Activated naive CD8-positive, alpha-beta T cell (primary cell): ENCODE measurements around the gene ROBO3.

Source experiments
- H3K27ac Mint-ChIP-seq: one replicate; pipeline ENCODE4 v1.8.0; 2021; ENCODE audit warnings: mixed read lengths
- H3K27me3 Mint-ChIP-seq: one replicate; pipeline ENCODE4 v1.8.0; 2021; ENCODE audit warnings: mixed read lengths
- H3K36me3 Mint-ChIP-seq: one replicate; pipeline ENCODE4 v1.8.0; 2021; ENCODE audit warnings: mixed read lengths
- H3K4me1 Mint-ChIP-seq: one replicate; pipeline ENCODE4 v1.8.0; 2021; ENCODE audit warnings: low read depth, mixed read lengths
- H3K4me3 Mint-ChIP-seq: one replicate; pipeline ENCODE4 v1.8.0; 2021; ENCODE audit warnings: mild to moderate bottlenecking, mixed read lengths
- H3K9me3 Mint-ChIP-seq: one replicate; pipeline ENCODE4 v1.8.0; 2021; ENCODE audit warnings: low read depth, mixed read lengths

ROBO3 gene

DNA sequence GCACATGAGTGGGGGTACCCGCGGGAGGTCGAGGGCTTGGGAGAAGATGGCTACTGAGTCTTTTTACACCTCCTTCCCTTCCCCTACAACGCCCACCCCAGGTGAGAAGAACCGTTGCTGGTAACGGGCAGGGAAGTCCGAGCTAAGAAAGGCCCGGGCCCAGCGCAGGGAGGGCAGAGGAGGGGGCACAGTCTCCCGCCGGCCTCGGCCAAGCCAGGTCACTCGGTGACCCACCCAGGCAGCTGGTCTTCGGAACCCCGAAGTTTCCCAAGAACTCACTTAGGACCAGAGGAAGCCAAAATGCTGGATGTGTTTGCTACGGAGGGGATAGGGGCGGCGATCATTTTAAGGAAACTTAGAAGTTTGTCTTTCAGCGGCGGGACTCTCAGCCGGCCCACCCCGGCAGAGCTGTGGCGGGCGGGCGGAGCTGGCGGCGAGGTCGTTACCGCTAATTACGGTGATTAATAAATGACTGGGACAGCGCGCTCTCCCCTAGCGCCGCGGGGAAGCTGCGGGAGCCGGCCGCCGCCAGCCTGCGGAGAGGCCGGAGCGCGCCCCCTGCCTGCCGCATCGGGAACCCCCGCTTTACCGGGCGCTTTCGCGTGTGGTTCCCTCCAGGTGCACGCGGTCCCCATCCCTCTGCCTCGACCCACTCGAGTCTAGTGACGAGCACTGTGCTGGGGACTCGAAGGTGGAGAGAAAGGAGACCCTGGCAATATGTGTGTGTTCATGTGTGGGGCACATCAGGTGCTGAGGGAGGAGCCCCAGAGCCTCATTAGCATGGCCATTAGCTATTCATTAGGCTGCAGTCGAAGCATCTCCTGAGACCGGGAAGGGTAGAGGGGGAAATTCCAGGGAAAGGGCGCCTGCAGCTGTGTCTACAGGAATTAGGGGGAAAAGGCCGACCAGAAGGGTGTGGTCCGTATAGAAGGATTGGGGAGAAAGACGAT is 945 bp downstream of the ROBO3 start:
- Mint-ChIP-seq H3K27me3 (peaks cover 57% of the 10 kb centered on the region), H3K9me3 (no peaks in the 10 kb centered on the region), H3K36me3 (no peaks in the 10 kb centered on the region), H3K4me1 (peaks cover 42% of the 10 kb centered on the region), H3K4me3 (peak overlapping the region; percentile 20), H3K27ac (no peak overlapping the region)

- Mint-ChIP-seq H3K4me3 (peak overlapping the region; percentile 52), H3K27ac (no peak overlapping the region), H3K4me1 (peaks cover 41% of the 10 kb centered on the region), H3K9me3 (no peaks in the 10 kb centered on the region), H3K27me3 (peaks cover 52% of the 10 kb centered on the region), H3K36me3 (no peaks in the 10 kb centered on the region)
Observed at GRCh38 chr11:124867700-124868099, 2.5 kb downstream of the ROBO3 start.

DNA sequence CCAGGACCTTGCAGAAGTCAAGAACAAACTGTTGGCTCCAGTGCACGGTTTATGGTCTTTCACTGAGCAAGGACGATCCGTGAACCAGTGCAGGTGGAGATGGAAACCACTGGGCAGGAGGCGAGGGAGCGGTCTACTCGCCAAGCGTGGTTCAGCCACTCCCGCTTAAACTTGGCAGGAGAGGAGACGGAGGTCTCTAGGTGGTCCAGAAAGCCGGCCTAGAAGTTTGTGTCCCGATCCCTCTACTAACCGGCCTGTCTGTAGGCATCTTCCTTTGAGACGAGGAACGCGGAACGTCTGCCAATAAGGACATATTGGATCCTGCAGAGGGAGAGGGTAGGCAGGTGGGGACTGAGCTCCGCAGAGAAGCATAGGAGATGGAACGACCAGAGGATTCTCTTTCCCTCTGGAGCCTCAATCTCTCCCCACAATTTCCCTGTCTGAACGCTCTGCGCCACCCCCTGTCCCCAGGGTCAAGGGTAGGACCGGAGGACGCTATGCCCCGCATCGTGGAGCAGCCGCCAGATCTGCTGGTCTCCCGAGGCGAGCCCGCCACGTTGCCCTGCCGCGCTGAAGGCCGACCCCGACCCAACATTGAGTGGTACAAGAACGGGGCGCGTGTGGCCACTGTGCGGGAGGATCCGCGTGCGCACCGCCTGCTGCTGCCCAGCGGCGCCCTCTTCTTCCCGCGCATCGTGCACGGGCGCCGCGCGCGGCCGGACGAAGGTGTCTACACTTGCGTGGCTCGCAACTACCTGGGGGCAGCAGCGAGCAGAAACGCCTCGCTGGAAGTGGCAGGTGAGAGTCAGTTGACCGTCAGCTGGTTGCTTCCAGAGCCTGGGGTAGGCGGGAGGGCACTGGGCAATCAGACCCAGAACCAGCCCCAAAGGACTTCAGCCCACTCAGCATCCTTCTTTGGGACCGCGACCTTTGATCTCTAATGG is 3.4 kb downstream of the ROBO3 start:
- Mint-ChIP-seq H3K27ac (no peak overlapping the region), H3K27me3 (peaks cover 52% of the 10 kb centered on the region), H3K4me3 (peak overlapping the region; percentile 52), H3K4me1 (peaks cover 33% of the 10 kb centered on the region), H3K36me3 (no peaks in the 10 kb centered on the region), H3K9me3 (no peaks in the 10 kb centered on the region)

- H3K27ac Mint-ChIP-seq, result no peak overlapping the region
- no peaks in the 10 kb centered on the region for H3K36me3 Mint-ChIP-seq
- peaks cover 29% of the 10 kb centered on the region for H3K4me1 Mint-ChIP-seq
- peak overlapping the region; percentile 52 for H3K4me3 Mint-ChIP-seq
- peaks cover 53% of the 10 kb centered on the region for H3K27me3 Mint-ChIP-seq
- H3K9me3 Mint-ChIP-seq, result no peaks in the 10 kb centered on the region
Observed at GRCh38 chr11:124869331-124869730, 4.1 kb downstream of the ROBO3 start.

DNA sequence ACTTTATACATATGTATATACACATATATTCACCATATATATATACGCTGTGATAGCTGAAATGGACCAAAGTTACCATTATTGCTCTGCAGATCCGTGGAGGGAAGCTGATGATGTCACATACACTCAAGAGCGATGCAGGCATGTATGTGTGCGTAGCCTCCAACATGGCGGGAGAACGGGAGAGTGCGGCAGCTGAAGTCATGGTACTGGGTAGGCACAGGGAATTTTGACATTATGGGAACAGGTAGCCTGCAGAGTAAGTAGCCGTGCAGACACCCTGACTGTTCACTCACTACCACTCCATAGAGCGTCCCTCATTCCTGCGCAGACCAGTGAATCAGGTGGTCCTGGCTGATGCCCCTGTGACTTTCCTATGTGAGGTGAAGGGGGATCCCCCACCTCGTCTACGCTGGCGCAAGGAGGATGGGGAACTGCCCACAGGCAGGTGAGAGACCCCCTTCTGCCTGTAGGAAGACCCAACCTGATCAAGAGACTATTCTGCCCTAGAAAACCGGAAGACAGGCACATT is 4.7 kb downstream of the ROBO3 start:
- Mint-ChIP-seq H3K4me1 (peaks cover 29% of the 10 kb centered on the region), H3K27me3 (peaks cover 53% of the 10 kb centered on the region), H3K4me3 (no peak overlapping the region), H3K27ac (no peak overlapping the region), H3K36me3 (no peaks in the 10 kb centered on the region), H3K9me3 (no peaks in the 10 kb centered on the region)

GRCh38 chr11:124870430-124870829 is 5.2 kb downstream of the ROBO3 start:
- Mint-ChIP-seq H3K9me3 (no peaks in the 10 kb centered on the region), H3K27me3 (peaks cover 54% of the 10 kb centered on the region), H3K27ac (no peak overlapping the region), H3K4me1 (peaks cover 30% of the 10 kb centered on the region), H3K36me3 (no peaks in the 10 kb centered on the region), H3K4me3 (no peak overlapping the region)

DNA sequence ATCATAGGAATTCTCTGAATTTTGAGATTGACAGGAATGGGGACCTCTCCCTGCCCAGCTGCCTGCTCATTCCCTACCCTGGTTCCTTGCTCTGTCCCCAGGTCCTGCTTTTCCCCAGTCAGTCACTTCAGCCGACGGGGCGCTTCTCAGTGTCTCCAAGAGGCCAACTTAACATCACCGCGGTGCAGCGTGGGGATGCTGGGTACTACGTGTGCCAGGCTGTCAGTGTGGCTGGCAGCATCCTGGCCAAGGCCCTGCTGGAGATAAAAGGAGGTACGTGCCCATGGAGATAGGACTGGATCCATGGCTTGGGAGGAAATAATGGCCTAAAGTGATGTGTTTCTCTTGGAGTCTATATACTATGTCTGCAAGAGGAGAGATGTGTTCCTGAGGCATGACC is 7.0 kb downstream of the ROBO3 start:
- Mint-ChIP-seq H3K27me3 (peaks cover 46% of the 10 kb centered on the region), H3K4me3 (no peak overlapping the region), H3K4me1 (peaks cover 24% of the 10 kb centered on the region), H3K27ac (no peak overlapping the region), H3K36me3 (no peaks in the 10 kb centered on the region), H3K9me3 (no peaks in the 10 kb centered on the region)

- no peaks in the 10 kb centered on the region for H3K9me3 Mint-ChIP-seq
- no peak overlapping the region for H3K27ac Mint-ChIP-seq
- peaks cover 25% of the 10 kb centered on the region for H3K4me1 Mint-ChIP-seq
- H3K27me3 Mint-ChIP-seq, result peaks cover 43% of the 10 kb centered on the region
- no peaks in the 10 kb centered on the region for H3K36me3 Mint-ChIP-seq
- H3K4me3 Mint-ChIP-seq, result no peak overlapping the region
Observed at GRCh38 chr11:124872741-124873140, 7.5 kb downstream of the ROBO3 start.

GRCh38 chr11:124873951-124874350 is 8.7 kb downstream of the ROBO3 start:
- Mint-ChIP-seq H3K36me3 (no peaks in the 10 kb centered on the region), H3K27me3 (peaks cover 33% of the 10 kb centered on the region), H3K4me1 (peaks cover 16% of the 10 kb centered on the region), H3K4me3 (no peak overlapping the region), H3K27ac (no peak overlapping the region), H3K9me3 (no peaks in the 10 kb centered on the region)

DNA sequence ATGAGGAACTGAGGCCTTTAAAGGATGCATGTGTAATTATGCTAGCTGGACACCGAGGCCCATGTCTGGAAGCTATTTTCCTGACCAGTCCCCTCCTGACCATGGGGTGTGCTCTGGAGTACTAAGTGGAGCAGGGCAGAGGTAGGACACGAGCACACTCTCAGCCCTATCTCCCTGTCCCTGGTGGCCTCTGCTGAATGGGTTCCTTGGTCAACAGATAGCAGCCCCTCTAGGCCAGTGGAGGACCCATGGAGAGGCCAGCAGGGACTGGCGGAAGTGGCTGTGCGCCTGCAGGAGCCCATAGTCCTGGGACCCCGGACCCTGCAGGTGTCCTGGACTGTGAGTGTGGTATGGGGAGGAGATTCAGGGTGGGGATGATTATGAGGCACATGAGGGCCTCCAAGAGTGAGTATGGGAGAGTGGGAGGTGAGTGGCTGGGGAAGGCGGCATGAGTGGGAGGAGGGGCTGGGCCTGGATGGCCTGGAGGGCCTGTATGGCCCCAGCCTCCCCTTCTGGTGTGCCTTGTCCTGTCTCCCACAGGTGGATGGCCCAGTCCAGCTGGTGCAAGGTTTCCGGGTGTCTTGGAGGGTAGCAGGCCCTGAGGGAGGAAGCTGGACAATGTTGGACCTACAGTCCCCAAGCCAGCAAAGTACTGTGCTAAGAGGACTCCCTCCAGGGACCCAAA is 9.5 kb downstream of the ROBO3 start:
- H3K27me3 Mint-ChIP-seq, result peaks cover 30% of the 10 kb centered on the region
- peaks cover 11% of the 10 kb centered on the region for H3K4me1 Mint-ChIP-seq
- no peaks in the 10 kb centered on the region for H3K9me3 Mint-ChIP-seq
- H3K27ac Mint-ChIP-seq, result no peak overlapping the region
- no peaks in the 10 kb centered on the region for H3K36me3 Mint-ChIP-seq
- no peak overlapping the region for H3K4me3 Mint-ChIP-seq

GRCh38 chr11:124875401-124875800 is 10.2 kb downstream of the ROBO3 start:
- Mint-ChIP-seq H3K4me3 (peak overlapping the region; percentile 80), H3K9me3 (no peaks in the 10 kb centered on the region), H3K36me3 (no peaks in the 10 kb centered on the region), H3K27me3 (peaks cover 24% of the 10 kb centered on the region), H3K27ac (peak overlapping the region; percentile 83), H3K4me1 (peaks cover 11% of the 10 kb centered on the region)

GRCh38 chr11:124875943-124876817 is 10.9 kb downstream of the ROBO3 start:
- H3K27ac Mint-ChIP-seq, result peak overlapping the region; percentile 92
- no peaks in the 10 kb centered on the region for H3K36me3 Mint-ChIP-seq
- peaks cover 11% of the 10 kb centered on the region for H3K4me1 Mint-ChIP-seq
- peak overlapping the region; percentile 88 for H3K4me3 Mint-ChIP-seq
- H3K27me3 Mint-ChIP-seq, result peaks cover 20% of the 10 kb centered on the region
- no peaks in the 10 kb centered on the region for H3K9me3 Mint-ChIP-seq

DNA sequence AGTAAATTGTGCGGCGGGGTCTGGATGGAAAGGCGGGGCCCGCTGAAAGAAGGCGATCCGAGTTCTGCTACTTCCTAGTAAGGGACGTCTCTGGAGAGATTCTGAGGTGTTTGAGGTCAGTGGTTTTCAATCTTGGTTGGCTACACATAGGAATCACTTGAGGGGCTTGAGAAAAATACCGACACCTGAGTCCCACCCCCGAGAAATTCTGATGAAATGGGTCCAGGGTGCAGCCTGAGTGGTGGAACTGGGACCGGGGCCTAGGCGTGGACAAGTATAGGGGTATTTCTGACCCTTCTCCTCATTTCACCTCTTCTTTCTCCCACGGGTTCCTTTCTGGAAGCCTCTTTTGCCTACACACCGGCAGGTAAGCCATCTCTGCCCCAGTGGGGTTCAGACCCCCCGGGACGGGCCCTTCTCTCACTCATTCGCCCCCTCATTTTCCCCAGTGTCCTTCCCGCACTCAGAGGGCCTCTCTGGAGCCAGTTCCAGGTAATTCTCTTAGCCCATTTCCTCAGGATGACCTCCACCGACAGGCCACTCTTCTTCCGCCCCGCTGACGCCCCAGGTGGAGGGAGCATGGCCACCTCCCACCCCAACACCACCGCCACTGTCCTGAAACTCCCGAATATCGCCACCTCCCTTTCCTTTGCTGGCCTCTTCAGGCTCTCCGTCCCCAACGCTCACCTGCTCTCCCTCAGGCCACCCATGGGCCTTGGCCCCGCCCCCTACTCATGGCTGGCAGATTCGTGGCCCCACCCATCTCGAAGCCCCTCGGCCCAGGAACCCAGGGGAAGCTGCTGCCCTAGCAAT is 11.8 kb downstream of the ROBO3 start:
- no peaks in the 10 kb centered on the region for H3K36me3 Mint-ChIP-seq
- H3K27me3 Mint-ChIP-seq, result peaks cover 20% of the 10 kb centered on the region
- H3K4me3 Mint-ChIP-seq, result peak overlapping the region; percentile 88
- H3K9me3 Mint-ChIP-seq, result no peaks in the 10 kb centered on the region
- peak overlapping the region; percentile 92 for H3K27ac Mint-ChIP-seq
- H3K4me1 Mint-ChIP-seq, result peaks cover 11% of the 10 kb centered on the region
